HG03066 (cell line): ENCODE results near the gene TRIO.
A peak's percentile ranks its signal among the peaks of the same experiment; 100 is the strongest.

Experiments used
- ATAC-seq: cut with Tn5 transposase; IDR thresholded peaks from one replicate; pipeline ENCODE4 v1.9.1; 2021; ENCODE audit warnings: low read depth; ENCODE audit not compliant: unreplicated experiment

TRIO gene

DNA sequence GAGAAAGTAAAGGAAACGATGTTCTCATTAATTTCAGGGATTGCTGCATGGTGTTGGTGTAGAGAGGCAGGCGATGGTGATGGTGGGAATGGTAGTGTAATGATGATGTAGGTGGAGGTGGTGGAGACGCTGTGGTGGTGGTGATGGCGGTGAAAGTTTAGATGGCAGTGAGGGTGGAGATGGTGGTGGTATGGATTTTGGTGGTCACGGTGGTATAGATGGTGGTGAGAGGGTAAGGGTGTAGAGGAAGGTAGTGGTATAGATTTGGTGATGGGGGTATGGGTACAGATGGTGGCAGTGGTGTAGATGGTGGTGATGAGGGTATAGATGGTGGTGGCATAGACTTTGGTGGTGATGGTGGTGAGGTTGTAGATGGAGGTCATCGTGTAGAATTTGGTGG, 259.3 kb downstream of the TRIO start:
- no peak for ATAC-seq

DNA sequence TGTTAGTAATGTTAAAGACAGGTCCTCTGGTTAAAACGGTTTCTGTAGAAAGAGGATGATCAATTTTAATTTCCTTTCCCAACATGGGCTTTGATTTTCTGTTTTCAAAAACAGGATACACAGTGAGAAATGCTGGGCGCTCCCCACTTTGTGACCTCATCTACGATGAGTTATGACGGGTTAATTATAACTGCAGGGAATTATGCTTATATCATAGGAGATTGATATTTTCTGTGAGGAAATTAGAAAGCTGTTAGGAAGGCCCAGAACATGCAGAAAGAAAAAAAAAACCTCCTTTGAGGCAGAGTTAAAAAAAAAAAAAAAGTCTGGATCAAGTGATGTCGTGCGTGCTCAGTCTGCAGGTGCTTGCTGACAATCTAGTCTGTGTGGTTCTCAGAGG, 261.6 kb downstream of the TRIO start:
- ATAC-seq: no peak

DNA sequence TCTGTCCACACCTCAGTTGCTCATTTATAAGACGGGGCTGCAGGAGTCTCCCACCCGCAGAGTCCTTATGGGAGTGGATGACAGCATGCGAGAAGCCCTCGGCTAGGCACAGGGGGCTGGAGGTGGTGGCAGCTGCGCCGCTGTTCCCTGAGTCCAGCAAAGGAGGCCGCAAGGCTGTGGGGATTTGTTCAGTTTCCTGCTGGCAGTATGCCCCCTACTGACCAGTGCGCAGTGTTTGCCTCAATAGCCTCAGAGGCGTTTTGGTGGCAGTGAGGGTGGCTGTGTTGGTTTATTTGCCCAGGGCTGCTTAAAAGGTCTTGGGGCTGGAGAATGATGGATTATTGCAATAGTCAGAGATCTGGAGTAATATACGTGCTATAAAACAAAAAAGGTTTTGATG, 262.1 kb downstream of the TRIO start:
- no peak for ATAC-seq

DNA sequence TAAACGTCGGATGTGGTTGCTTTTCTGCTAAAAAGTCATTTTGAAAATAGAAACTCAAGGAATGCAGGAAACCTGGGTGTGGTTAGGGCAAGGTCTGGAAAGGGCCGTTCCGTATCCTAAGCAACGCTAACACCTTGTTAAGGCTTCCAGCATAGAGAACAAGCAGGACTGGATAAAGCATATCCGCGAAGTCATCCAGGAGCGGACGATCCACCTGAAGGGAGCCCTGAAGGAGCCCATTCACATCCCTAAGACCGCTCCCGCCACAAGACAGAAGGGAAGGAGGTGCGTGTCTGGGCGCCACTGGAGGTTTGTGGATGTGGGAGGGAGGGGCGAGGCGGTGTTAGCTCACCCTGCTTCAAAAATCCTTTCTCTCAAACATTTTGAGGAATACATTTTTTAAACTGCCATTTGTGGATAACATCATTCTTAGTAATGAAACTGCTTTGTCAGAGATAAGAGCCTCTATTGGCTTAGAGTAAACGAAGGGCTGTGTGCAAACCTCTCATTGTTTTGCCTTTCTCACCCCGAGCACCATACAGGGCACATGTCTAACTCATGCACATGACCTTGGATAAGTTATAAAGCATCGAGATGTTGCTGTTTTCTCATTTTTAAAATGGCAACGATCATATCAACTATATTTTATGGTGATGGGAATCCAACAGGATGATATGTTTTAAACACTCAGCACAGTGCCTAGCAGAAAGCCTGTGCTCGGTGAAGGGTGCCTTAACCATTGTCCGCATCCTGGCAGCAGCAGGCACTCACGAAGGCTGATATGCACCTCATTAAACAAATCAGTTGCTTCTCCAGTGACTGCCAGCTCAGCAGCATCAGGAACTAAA, 262.8 kb downstream of the TRIO start:
- no peak for ATAC-seq

DNA sequence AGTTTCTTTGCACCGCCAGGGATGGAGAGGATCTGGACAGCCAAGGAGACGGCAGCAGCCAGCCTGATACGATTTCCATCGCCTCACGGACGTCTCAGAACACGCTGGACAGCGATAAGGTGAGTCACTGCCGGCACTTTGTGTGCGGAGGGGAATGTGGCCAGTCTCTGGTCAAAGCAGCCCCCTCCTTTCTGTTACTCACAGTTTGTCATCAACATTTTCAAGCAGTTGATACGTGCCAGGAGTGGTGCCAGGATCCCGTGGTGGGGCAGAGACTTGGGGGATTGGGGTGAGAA, 263.4 kb downstream of the TRIO start:
- ATAC-seq: no peak

DNA sequence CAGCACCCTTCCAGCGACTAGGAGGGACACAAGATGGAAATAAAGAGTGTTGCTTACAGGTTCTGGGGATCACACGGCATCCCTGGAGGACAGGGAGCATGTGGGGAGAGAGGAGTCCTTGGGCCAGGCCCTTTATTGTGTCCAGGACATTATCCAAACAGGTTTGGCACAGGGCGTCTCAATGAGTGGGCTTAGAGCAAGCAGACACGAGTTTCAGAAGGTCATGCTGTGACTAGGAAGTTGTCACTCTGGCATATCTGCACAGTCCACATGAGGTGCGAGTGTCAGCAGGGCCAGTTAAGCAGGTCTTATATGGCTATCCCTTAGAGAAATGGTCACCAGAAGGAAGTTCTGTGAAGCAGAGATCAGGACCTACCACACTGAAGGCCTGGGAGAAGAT, 263.9 kb downstream of the TRIO start:
- ATAC-seq: no peak

DNA sequence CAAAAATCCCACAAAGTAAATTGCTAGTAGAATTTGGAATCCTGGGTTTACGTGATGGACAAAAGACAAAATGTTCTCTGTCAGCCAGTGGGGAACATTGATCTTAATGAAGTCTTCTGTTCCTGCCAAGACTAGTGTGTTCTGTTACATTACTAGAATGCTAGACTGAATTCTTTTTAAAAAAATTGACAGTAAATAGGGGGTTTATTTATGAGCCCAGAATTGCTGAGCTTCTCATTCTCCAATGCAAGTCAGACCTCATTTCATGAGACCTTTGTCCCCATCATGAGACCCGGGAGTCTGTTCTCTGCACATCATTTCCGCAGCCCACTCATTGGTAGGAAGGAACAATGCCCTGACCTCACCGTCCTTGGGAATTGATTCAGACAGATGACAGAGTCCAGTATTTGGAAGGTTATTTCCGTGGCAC, 264.6 kb downstream of the TRIO start:
- no peak for ATAC-seq

DNA sequence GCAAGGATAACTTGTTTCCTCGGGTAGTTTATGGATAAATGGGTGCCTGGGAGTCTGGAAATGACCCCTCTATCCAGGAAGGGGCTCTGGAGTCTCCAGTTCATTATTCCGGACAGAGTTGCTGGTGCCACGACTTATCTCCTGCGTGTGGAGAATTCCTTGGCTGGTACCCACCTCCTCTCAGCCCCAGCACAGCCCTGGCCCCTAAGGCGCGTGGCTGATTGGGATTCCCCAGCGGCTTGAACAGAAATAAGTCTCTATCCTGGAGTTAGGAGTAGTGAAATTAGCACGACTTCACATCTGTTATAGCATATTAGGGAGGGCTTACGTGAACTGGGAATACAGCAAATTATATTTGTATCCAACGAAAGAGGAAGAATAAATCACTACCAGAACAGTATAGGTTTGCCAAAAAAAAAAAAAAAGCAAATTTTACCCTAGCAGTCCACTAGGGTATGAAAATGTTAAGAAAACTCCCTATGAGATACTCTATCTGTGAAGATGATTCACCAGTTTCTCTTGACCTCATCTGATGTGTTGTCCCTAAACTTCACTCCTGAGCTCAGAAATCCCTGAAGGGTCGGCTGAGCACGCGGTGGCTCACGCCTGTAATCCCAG, 265.9 kb downstream of the TRIO start:
- no peak for ATAC-seq

DNA sequence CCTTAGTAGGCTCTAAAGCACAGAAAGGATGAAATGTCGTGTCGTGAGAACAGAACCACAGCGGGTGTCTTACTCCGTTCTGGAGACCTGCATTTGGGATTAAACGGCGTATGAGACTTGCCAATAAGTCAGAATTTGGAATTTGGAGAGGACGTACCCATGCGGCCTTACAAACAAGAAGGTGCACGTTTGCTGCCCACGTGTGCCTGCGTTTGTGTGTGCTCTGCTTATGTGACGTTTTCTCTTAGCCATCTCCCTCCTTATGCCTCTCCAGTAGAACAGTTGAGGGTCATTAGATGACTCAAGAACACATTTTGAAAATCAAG, 266.9 kb downstream of the TRIO start:
- ATAC-seq: no peak

DNA sequence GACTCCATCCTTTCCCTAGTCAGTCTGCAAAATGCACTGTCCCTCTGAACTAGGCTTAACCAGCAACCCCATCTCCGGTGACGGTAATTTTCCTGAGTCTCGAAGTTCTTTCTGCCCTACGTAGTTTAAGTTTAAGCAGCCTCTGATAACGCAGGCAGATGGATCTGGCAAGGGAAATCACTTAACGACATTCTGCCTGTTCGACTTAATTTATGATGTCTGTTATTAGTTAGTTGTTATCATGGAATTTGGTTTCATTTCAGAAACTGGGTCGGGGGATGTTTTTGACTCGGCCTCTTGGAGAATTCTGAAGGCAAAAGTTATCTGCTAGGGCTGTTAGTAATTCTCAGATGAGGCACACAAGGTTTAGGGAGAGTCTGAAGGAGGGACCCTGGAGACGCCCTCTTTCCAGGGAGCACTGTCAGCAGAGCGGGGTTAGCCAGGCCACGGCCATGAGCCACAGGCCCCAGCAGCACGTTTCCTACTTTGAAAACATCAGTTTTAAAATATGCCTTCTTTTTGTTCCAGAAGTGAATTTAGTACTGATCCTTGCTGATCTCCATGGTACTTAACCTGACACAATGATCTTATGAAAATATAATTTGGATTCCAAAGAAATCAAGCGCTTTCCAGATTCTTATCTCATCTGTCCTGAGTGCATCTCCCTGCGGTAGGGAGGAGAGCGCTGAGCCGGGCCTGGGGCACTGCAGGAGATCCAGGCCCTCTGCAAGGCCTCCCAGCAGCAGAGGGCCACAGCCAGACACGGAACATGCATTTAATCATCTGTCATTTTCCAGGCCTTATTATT, 267.5 kb downstream of the TRIO start:
- no peak for ATAC-seq

DNA sequence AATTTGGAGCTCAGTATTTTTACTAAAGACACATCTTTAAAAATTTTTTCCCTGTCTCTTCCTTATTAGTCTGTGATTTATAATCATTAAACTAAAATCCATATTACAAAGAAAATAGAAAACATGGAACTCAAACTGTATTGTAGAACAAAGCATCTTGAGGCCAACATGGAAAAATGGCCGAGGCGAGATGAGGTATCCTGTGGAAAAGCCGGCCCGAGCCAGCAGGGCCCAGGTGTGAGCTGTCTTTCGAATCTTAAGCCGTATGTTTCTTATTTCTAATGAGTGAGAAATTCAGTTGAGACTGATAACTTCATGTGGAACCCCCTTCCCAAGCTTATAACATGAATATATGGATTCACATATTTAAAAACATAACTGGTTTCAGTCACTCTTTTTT, 268.1 kb downstream of the TRIO start:
- no peak for ATAC-seq

DNA sequence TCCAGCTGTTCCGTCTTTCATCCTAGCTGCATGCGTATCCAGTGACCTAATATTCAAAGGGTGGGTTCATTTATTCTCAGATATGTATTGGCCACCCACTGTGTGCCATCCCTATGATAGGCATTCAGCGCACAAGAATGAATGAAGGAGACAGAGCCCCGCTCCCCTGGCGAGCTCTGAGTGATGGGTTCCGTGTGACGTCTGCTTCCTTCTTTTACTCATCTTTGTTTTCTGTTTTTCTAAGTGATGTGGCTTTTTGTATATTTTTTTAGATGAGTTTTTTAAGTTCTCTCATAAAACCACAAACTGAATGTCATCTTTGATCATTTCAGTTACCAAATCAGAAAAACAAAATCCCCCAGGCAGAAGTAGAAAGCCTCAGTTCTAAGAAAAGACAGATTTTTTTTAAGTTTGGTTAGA, 270.2 kb downstream of the TRIO start:
- no peak for ATAC-seq

DNA sequence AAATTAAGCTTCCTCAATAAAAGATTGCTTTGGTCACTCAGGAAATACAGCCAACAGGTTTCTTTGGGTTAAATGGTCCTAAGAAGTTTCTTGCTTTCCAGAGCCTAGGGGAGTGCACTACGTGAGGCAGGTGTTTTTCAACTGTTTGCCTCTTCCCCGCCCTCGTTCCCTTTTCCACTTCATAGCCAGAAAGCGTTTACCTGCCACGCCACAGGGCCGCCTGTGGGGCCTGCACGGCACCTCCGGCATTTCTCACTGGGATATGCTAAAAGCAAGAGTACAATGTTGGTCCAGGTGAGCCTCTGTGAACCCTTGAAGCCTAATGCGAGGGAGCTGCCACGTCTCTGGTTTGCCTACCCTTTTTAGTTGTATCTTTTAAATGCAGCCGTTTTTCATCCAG, 270.9 kb downstream of the TRIO start:
- no peak for ATAC-seq

DNA sequence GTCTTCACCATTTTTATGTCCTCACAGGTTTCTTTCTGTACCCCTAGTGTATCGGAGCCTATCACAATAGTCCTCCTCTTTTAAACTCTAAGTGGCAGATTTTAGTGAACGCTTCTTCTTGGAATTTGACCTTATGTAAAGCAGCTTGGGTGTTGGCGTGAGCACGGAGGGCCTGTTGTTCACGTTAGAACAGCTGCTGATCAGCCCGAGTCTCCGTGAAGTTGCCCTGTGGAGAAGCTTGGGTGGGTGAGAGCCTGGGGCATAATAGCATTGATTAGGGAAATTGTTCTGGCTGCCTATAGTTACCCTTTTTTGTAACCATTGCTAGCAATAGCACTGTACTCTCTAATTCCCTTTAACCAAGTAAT, 271.5 kb downstream of the TRIO start:
- ATAC-seq: no peak

DNA sequence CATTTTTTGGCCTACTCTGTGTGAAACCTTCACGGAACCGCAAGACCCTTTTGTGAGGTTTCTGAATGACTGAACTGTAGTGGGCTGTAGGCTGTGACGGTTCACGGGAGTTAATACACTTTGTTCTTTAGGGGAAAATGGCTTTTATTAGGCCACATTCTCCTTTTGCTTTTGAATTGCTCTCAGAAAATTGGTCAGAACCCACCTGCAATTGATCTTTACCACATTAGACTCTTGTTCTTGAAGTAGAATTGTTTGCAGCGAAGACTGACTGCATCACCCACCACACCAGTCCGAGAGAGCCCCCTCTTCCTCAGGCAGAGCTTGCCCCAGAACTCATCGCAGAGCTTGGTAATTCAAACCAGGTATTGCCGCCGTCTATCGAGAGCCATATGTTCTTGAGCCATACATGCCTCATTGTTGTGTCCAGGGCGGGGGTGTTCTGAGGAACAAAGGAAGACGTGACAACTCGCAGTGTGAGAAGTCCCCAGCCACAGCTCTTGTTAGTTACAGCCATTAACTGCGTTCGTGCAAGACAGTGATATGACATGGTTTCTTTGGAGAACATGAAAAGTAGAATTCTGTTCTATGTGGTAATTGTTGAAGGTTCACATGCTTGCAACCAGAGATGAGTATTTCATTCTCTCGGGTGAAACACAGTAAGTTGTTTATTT, 272.0 kb downstream of the TRIO start:
- ATAC-seq: peak; percentile 65

DNA sequence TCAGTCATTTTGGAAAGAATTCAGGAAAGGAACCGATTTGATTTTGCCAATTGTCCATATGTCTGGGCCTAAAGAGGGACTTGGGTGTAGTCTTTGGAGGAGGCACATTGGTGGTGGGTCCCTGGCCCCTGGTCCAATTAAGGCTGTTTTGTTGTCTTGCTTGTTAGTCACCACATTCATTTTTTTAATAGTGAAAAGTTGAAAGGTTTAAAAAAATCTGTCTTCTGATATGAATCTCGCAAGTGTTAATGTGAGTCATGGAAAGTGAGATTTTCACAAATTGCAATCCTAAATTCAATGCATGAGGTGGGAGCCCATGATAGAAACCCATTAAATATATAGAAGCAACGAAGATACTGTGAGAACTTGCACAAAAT, 272.5 kb downstream of the TRIO start:
- ATAC-seq: no peak

DNA sequence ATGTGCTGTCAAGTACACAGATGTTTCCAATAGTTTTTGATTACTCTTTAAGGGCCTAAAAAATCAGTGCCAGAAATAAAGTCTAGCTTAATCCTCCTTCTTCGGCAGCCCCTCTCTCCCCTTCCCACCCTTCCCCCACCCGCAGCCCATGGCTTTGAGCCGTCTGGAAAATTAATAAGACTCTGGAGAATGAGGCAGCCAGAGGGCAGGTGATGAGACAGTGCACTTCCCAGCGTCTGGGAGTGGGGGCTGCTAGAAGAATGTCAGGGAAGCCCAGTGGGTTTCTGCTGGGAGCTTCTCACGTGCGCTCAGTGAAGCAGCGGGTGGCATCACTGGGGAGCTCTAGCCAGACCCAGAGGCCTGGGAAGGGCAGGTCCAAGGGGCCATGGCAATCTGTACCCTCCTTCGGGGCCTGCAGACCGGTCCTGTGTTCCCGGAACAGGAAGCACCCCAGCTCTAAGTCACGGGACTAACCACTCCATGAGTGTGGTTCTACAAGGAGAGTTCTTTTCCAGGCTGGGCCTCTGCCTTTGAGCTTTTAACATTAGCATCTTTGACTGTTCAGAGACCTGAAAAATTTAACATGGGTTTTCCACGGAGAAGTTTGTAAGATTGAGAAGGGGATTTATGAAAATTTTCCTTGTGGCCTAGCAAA, 273.6 kb downstream of the TRIO start:
- no peak for ATAC-seq

DNA sequence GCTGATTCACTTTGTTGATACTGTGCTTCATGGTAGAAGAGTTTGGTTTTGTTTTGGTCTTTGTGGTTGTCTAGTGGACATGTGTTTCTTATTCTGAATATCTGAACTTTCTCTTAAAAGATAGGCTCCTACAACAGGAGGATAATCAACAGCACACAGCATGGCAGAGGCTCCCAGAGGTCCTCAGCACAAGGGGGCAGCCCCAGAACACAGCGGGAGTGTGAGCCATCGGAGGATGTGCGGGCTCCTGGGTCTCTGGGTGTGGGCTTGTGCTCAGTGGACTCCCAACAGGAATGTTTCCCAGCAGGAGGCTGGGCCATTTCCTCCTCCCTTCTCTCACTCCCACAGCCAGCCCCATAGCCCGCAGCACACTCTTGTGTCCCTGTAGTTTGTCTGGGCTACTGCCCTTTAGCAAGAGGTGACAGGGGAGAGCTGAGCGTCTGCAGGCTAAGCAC, 274.2 kb downstream of the TRIO start:
- ATAC-seq: no peak

DNA sequence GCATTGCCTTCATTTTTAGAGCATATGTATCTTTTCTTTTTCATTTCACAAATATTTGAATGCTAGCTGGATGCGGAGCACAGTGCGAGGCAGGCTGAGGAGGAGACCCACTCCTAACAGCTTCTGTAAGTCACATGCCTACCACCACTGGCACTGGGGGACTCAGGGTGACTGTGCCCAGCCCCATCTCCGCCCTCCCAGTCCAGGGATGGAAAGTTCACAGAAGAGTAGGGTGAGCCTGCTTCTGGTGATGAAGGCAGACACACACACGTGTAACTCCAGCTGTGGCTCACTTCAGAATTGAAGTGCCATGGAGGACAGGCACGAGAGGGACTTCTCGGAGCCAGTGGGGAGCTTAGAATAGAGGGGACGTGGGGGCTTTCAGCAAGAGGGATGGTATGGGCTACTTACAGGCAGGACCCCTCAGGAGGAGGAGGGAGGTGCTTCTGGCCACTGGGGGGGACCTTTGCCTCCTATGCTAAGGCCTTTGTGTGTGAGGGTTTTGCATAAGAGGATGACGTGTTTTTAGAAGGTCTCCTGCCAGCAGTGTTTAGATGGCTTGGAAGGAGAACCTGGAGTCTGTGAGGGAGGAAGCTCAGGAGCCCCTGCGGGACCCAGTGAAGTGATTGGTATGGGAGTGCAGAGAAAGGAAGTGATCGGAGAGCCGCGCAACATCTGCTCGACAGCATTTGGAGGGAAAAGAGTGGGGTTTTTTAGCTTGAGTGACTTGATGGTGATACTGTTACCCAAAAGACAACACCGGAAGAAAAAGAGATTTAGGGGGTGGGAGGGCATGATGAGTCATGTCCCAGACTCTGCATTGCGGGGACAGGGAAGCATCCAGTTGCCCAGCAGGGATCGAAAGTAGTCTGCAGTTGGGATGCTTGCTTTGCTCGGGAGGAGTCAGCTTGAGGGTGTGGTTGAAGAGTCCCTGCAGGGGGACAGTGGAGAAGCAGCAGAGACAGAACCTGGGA, 274.9 kb downstream of the TRIO start:
- no peak for ATAC-seq

DNA sequence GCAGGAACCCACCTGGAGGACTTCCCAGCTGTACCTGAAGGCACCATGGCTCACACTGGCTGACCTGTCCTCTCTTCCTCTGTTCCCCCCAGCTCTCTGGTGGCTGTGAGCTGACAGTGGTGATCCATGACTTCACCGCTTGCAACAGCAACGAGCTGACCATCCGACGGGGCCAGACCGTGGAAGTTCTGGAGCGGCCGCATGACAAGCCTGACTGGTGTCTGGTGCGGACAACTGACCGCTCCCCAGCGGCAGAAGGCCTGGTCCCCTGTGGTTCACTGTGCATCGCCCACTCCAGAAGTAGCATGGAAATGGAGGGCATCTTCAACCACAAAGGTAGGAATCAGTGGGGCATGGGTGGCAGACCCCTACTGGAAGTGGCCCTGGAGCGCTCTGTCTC, 276.5 kb downstream of the TRIO start:
- ATAC-seq: no peak
